ENCODE measurements around the gene AGAP3.

GRCh38 chr7:151139071-151139790, 53.0 kb downstream of the AGAP3 start:
- TF ChIP-seq YY1 (IDR thresholded peaks at IDR 0.05; ENCODE audit: insufficient read depth, insufficient read length) = no peak
- TF ChIP-seq SUZ12 (IDR thresholded peaks at IDR 0.05; ENCODE audit: extremely low read depth, insufficient read depth, insufficient read length) = no peak
